Loucy (cell line): ENCODE measurements around the gene TENM3.

ENCODE experiments used
- H2AFZ ChIP-seq: fragments of 200-600 bp; sonication (generic); 2 replicates; pipeline ENCODE4 v1.6.0; 2016; ENCODE audit warnings: antibody characterized with exemption, mild to moderate bottlenecking, low read length, moderate library complexity
- H3F3A ChIP-seq: fragments of 200-600 bp; 2 replicates; pipeline ENCODE4 v1.6.0; 2016; ENCODE audit warnings: antibody characterized with exemption, low read depth, mild to moderate bottlenecking
- H3K27me3 ChIP-seq: fragments of 200-600 bp; sonication (generic); 2 replicates; pipeline ENCODE4 v1.6.1; 2014; ENCODE audit warnings: low read length, mild to moderate bottlenecking; ENCODE audit not compliant: insufficient read depth, poor library complexity, severe bottlenecking
- H3K36me3 ChIP-seq: fragments of 200-600 bp; sonication (generic); 2 replicates; pipeline ENCODE4 v1.6.1; 2016; ENCODE audit warnings: low read length; ENCODE audit not compliant: insufficient read depth
- H3K4me1 ChIP-seq: fragments of 200-600 bp; sonication (generic); 2 replicates; pipeline ENCODE4 v1.5.1; 2014; ENCODE audit warnings: low read length, mild to moderate bottlenecking; ENCODE audit not compliant: insufficient read depth, poor library complexity, severe bottlenecking
- H3K4me2 ChIP-seq: fragments of 200-600 bp; sonication (generic); 2 replicates; pipeline ENCODE4 v1.6.0; 2014; ENCODE audit warnings: antibody characterized with exemption, low read length, low read depth, mild to moderate bottlenecking; ENCODE audit not compliant: poor library complexity, severe bottlenecking
- H3K4me3 ChIP-seq: fragments of 200-600 bp; sonication (generic); 2 replicates; pipeline ENCODE4 v1.5.1; 2014; ENCODE audit warnings: low read length, mild to moderate bottlenecking, mixed read lengths; ENCODE audit not compliant: poor library complexity, severe bottlenecking
- H3K79me2 ChIP-seq: fragments of 200-600 bp; sonication (generic); 2 replicates; pipeline ENCODE4 v1.6.1; 2014; ENCODE audit warnings: low read length; ENCODE audit not compliant: insufficient read depth
- H3K9ac ChIP-seq: fragments of 200-600 bp; sonication (generic); 2 replicates; pipeline ENCODE4 v1.6.0; 2014; ENCODE audit warnings: mild to moderate bottlenecking, low read depth, low read length, moderate library complexity; ENCODE audit not compliant: poor library complexity, severe bottlenecking
- H3K9me2 ChIP-seq: fragments of 200-600 bp; sonication (generic); replicated peaks from 2 replicates; pipeline ENCODE4 v1.6.1; 2016; ENCODE audit warnings: low read depth, low read length, mixed read lengths
- H3K9me3 ChIP-seq: fragments of 200-600 bp; sonication (generic); 2 replicates; pipeline ENCODE4 v1.6.1; 2014; ENCODE audit warnings: mild to moderate bottlenecking, antibody characterized with exemption, low read length, low read depth; ENCODE audit not compliant: insufficient read depth
- H4K20me1 ChIP-seq: fragments of 200-600 bp; sonication (generic); 2 replicates; pipeline ENCODE4 v1.6.0; 2014; ENCODE audit warnings: antibody characterized with exemption, low read length, mild to moderate bottlenecking; ENCODE audit not compliant: insufficient read depth, poor library complexity, severe bottlenecking
- CTCF ChIP-seq: fragments of 200-600 bp; sonication (generic); conservative IDR thresholded peaks from 2 replicates; pipeline ENCODE4 v1.5.1; 2014; ENCODE audit warnings: mild to moderate bottlenecking, antibody characterized with exemption, low read length
- EZH2phosphoT487 ChIP-seq: fragments of 200-600 bp; IDR thresholded peaks from 2 replicates; pipeline ENCODE4 v1.6.1; 2018; ENCODE audit warnings: antibody characterized with exemption, mild to moderate bottlenecking, moderate library complexity, borderline replicate concordance

Gene TENM3

GRCh38 chr4:182502064-182502463 is 258.9 kb downstream of the TENM3 start:
- Histone ChIP-seq H3F3A (no peaks in the 10 kb centered on the region), H3K27me3 (no peaks in the 10 kb centered on the region), H3K9me2 (no peaks in the 10 kb centered on the region), H3K4me3 (no peak overlapping the region), H3K79me2 (no peaks in the 10 kb centered on the region), H3K4me1 (no peaks in the 10 kb centered on the region), H4K20me1 (no peaks in the 10 kb centered on the region), H2AFZ (no peak overlapping the region), H3K4me2 (no peak overlapping the region), H3K36me3 (no peaks in the 10 kb centered on the region), H3K9ac (no peak overlapping the region), H3K9me3 (no peaks in the 10 kb centered on the region)
- TF ChIP-seq EZH2phosphoT487 (no peak), CTCF (no peak)

- Histone ChIP-seq H4K20me1 (no peaks in the 10 kb centered on the region), H3F3A (no peaks in the 10 kb centered on the region), H3K9me2 (no peaks in the 10 kb centered on the region), H3K4me3 (no peak overlapping the region), H2AFZ (no peak overlapping the region), H3K4me2 (no peak overlapping the region), H3K79me2 (no peaks in the 10 kb centered on the region), H3K36me3 (no peaks in the 10 kb centered on the region), H3K9ac (no peak overlapping the region), H3K27me3 (no peaks in the 10 kb centered on the region), H3K4me1 (no peaks in the 10 kb centered on the region), H3K9me3 (no peaks in the 10 kb centered on the region)
- TF ChIP-seq EZH2phosphoT487 (no peak), CTCF (no peak)
Measured at GRCh38 chr4:182504463-182504862, 261.3 kb downstream of the TENM3 start.

- Histone ChIP-seq H3K27me3 (no peaks in the 10 kb centered on the region), H3F3A (no peaks in the 10 kb centered on the region), H3K9me3 (no peaks in the 10 kb centered on the region), H3K4me3 (no peak overlapping the region), H3K4me1 (no peaks in the 10 kb centered on the region), H2AFZ (no peak overlapping the region), H3K9ac (no peak overlapping the region), H3K36me3 (no peaks in the 10 kb centered on the region), H4K20me1 (no peaks in the 10 kb centered on the region), H3K9me2 (no peaks in the 10 kb centered on the region), H3K79me2 (no peaks in the 10 kb centered on the region), H3K4me2 (no peak overlapping the region)
- no peak for TF ChIP-seq CTCF
- no peak for TF ChIP-seq EZH2phosphoT487
Measured at GRCh38 chr4:182507805-182508204, 264.6 kb downstream of the TENM3 start.
